ENCODE data around the gene ALK.

ALK gene

DNA sequence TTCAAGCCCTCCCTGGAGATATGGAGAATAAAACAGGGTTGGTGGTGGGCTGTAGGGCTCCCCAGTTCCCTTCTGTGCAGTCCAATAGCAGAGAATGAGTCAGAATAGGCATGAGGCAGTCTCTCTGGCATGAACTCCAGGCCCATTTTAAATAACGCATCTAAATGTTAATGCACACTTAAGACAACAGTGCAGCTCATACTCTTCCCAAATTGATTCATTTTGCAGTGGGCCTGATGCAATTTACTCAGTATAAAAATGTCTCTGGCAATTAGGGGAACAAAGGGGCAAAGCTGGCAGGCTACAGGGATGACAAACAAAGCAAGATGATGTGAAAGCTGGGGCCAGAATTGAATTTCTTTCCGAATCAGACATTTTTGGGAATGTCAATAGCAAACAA is 403.4 kb downstream of the ALK start:
- no peak for DNase-seq

DNA sequence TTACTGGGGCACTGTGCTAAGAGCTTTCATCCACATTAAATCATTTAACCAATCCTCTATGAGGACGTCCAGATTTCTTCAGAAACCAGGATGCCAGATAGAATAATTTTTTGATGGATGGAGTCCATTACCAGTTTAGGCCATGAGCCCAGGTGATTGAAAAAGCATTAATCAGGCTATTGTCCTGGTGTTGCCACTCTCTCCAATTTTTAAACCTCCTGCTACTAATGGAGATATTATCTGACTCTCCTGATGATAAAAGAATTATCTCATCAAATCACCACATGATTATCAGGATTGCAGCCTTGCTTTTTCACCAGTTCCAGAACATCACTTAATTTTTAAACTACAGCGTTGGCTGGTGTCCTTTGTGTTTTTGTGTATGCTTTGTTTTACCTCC is 404.0 kb downstream of the ALK start:
- DNase-seq, result no peak

DNA sequence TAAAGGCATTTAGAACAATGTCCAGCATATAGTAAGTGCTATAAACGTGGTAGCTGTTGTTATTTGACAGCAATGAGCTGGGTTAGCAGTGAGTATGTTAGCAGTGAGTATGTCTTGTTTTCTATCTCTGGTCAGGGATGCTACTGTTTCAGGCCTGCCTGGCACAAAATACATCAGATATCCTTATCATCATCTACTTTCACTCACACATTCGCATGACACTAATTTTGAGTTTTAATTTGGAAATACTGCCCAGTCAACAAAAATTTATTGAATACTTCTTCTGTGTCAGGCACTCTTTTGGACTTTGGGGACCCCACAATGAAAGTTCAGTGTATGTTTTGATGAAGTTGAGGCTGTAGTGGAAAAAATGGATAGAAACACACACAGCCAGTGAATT is 404.6 kb downstream of the ALK start:
- DNase-seq, result no peak

DNA sequence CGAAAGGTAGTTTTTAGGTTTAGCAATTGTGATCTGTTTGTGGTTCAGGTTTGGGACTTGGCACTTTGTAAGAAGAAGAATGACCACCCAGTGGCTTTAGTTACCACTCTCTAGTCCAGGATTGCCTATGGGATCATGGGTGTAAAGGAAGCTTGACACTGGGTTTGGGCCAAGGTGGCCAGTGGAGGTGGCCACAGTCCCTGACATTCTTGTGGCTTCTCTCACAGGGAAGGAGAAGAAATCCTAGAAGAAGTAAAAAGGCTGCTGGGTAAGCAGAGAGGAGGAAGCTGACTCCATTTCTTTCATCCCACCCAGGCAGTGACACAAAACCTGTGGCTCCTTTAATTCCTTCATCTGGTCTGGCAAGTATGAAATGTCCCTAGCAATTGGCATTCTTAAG is 411.5 kb downstream of the ALK start:
- DNase-seq, result no peak

DNA sequence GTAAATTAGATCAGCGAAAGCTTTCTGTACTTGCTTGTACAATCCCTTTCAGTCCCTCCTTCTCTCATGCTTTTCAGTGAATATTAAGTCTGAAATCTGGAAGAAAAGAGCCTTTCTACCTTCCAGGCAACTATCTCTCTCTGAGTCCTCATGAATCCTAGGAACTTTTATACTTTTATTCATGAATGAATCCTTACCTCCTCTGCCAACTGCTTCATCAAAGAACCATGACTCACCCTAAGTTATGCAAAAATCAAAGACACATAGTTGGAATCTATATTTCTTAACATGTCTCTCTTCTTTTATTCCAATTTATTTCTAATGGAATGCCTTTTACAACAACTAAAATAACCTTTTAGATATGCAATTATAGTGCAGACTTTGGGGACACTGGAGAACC is 412.0 kb downstream of the ALK start:
- DNase-seq, result no peak

DNA sequence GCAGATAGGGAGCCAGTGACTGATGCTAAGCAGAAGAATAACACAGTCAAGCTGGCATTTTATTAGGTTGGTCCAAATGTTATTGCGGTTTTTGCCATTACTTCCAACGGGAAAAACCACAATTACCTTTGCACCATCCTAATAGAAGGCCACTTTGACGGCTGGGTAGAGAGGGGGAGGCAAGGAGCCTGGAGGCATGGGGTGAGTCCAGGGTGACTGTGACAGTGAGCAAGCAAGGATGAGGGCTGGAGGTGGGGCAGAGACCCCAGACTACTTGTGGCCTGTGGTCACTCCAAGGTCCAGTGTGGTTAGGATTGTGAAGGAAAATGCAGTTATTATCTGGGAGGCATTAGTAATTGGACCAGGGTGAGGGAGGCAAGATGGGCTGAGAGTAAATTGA is 416.6 kb downstream of the ALK start:
- no peak for DNase-seq

DNA sequence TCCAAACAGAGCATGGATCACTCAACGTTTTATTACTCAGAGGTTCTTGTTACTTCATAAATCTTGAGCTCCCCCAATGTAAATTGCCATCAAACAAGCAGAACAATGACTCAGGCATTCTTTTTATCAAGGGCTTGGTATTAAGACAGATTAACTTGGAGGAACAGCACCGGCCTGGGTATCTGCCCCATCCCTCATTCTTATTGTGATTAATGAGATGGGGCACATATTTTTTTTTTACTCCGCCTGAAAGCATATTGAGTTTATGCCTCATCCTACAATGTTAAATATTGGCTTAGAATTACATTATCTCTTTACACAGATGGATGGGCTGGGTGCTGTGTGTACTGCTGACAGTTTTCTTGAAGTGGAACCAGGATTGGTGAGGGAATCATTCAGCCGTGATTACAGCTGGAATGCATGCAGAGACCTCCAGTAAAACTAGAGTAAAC is 418.9 kb downstream of the ALK start:
- no peak for DNase-seq

DNA sequence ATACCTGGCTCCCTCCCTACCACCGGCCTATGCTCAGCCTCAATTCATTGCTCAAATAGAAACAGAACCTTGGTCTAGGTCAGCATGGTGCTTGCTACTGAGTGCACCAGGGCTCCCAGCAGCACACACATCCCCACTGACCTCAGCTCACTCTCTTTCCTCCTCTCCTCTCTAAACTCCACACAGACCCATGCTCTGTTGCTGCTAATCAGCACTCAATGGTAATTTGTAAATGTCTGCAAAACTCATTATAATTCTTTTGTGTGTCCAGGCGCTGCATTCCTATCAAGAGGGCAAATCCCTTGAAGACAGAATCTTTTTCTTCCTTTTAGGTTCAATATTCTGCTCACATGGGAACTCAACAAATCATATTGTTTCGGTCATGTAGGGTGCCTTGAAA is 424.0 kb downstream of the ALK start:
- DNase-seq, result no peak

DNA sequence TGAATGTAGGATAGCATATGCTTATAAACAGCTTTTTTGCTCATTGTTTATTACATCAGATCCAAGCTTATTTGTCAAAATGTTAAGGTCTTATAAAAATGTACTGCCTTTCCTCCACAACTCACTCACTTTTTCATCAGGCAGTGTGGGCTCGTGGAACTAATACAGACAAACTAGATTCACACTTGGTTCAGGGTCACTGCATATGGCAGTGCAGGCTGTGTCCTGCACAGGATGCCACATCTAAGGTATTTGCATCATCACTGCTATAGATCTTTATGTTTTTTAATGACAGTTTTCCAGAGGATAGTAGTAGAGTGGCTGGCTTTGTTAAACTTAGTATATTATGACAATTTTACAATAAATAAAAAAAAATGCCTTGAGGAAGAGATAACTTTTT is 425.2 kb downstream of the ALK start:
- DNase-seq, result no peak

DNA sequence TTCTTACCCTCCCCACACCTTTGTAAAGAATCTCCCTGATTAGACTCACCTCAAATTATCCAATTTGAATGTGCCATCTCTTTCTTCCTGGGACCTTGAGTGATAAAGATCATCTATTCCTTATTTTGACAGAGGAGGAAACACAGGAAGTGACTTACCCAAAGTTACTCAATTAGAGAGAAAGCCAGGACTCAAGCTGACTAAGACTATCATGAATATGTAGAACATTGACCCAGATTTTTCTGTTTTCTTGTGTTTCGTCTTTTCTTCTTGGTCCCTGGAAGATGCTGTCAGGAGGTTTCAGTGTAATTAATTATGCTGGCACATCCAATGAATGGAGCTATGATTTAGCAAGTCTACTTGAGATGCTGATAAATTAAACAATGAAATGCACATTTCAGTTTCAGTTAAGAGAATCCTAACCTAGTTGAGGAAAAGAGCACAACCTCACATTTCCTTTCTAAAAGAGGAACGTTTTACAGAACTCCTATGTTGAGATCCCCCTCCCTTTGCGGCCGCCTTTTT is 425.8 kb downstream of the ALK start:
- no peak for DNase-seq

DNA sequence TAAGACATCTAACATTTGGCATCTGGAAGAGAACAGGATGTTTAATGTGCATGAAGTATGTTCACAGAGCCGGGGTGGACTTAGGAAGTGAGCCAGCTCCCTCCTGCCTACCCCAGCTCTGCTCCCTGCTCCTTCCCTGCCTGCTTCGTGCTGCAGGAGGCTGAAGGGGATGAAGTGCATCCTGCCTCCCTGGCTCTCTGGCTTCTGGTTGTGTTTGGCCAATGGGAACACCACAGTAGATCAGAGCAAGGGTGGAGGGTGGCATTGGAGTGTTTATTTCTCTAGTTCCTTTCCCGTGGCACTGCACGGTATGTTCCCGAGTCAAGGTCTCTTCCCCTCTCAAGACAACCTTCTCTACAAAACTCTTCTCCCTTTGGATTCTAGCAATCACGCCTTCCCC is 426.3 kb downstream of the ALK start:
- no peak for DNase-seq

DNA sequence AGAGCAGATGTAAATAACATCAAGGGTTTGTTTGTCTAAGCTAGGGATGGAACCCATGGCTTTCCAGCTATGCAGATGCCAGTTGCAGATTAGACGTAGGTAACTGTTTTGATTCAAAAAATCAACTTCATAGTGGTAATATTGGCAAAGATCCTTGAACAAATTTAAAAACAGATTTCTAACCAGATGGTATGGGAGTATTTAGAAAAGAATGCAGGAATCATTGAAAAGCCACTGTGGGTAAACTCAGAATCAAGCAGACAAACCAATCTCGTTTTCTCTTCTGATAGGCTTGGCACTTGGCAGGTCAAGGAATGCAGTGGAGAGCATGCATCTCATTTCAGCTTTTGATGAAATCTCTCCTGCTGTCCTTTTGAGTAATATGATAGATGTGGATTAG is 428.7 kb downstream of the ALK start:
- no peak for DNase-seq

DNA sequence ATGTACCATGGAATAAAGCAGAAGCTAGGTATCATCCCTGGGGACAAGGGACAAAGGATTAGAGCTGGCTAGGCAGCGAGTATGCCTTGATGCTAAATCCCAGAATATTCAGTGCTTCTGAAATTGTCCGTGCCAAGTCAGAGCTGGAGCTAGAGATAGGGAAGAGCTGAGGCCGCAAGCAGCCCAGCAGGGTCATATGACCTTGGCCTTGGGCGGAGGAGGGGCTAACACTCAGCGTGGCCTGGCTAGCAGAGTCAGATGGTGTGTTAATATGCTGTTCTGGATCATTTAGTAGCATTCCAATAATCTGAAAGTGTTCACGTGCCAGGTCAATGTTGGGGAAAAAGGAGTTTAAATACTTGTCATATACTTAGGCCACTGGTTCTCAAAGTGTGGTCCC is 431.3 kb downstream of the ALK start:
- no peak for DNase-seq

DNA sequence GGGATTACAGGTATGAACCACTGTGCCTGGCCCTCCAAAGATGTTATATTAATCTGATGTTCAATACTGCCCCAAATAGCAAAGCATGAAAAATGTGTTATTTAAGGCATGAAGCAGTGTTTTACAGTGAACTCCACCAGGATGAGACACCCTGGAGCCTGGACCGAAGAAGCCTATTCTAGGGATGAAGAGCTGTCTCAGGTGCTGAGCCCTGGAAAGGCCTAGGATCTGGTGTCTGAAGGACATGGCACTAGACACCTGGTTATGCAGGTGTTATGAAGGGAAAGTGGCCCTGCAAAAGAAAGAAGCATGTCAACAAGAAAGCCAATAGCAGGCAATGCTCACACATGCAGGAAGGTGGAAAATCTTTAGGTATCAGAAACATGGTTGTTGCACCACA is 431.8 kb downstream of the ALK start:
- DNase-seq, result no peak

DNA sequence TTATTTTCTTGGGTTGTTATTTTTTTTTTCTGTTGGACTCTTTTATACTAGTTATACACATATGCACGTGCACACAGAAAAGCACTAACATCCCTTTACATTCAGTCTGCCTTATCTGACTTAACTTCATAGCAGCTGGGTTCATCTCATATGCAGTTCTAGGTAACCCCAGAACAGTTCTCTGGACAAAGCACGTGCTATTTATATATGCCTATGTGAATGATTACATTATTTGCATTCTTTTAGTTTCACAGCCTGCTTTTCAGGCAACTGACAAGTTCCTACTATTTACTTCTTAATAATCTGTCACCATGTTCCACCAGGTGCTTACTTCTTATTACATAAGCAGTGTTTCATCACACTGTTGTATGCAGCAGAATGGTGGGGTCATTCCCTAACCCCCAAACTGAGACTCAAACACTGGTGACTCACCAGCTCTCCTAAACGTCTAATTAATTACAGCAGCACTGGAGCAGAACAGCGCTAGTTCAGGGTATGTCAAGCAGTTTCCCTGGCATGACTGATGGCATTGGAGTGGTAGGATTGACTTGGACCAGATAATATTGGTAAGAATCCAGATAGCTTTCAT is 433.3 kb downstream of the ALK start:
- DNase-seq, result no peak

DNA sequence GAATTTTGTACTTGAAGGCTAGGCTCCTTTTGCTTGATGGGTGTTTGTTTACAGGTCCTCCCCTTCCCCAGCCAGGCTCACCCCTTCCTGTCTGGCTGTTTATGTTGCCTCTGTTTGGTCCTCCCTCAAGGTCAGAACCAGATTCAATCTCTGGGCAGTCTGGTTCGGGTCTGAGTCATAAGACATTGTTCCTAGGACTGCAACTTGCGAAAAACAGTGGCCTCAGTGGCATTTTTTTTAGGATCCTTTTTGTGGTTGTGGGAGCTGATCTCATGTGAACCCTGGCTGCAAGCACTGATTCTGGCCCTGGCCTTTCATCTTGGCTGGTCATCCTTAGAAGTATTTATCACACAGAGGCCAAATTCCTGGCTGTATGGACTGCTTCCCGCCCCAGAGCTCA is 435.8 kb downstream of the ALK start:
- no peak for DNase-seq

DNA sequence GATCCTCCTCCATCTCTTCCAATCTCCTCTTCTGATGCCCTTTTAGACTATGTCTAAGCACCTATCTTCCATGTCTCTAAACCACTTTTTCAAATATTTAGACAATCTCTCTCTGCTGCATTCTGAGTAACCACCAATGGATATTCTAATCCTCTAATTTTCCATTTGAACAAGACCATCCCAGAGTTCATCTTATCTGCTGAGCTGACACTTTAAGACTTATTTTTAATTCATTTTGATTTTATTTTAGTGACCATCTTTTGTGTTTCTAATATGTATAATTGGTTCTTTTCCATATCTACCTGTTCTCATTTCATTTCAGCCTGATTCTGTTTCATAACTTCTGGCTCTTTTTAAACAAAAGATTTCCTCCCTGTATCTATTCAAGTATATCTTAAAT is 436.3 kb downstream of the ALK start:
- no peak for DNase-seq

DNA sequence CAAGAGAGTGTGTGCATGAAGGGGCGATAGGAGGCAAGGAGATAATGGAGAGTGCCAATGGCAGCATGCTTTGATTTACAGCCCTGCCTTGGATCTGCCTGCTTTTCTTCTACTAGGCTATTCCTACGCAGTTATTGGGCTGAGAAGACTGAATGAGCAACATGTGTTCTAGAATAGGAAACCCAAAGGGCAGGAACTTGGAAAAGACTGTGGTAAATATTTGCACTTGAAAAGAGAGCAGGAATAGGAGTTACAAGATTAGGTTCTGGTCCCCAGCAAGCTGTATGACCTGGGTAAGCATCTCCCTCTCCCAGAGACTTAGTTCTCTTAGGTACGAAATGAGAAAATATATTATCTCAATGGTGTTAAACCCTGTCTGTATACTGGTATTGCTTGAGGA is 438.5 kb downstream of the ALK start:
- DNase-seq, result no peak

DNA sequence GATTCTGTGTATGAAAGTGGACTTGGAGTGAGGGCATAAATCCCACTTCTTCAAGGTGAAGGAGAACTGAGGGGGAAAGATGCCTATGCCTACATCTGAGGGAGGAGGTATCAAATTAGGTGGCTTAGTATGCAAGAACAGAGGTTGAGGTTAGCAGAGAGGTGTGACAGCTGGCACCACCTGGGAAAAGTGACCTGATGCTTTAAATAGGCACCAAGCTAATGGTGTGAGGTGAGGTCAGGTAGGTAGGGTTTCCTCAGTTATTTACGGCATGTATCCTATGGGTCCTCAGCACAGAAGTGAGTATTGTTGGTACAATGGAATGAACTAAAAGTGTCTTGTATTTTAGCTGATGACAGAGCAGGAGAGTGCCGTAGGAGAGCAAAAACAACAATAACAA is 439.0 kb downstream of the ALK start:
- no peak for DNase-seq

DNA sequence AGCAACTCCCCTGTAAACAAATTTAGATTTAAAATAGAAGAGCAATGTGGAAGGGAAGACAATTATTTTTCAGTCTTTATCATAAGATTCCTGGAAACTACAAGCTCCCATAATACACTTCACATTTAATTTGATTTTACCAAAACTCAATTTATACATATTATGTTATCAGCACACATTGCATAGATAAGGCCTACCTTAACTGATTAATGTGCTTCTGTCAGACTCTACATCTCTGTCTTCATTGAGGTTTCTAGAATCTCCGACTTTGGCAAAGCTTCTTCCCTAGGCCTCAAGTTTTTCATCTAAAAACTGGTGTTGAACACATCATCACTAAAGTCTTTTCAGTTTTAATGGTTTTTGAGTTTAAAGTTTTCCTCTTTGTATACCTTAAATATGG is 440.1 kb downstream of the ALK start:
- DNase-seq, result no peak

DNA sequence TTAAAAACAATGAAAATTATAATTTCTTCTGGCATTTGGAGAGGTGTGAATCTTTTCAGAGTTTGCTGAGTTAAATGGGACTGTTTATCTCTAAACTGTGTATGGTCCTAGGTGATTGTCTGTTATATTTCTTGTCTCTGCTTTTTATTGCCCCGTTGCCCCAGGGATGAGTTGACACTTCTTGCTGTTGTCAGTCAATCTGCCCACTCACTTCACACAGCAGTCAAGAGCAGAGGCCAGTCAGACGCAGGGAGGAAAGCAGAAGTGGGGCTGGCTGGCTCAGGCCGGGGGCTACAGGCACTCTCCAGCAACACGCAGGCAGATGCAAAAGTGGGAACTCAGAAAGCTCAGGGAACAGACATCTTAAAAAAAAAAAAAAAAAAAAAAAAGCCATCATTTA is 441.0 kb downstream of the ALK start:
- no peak for DNase-seq

DNA sequence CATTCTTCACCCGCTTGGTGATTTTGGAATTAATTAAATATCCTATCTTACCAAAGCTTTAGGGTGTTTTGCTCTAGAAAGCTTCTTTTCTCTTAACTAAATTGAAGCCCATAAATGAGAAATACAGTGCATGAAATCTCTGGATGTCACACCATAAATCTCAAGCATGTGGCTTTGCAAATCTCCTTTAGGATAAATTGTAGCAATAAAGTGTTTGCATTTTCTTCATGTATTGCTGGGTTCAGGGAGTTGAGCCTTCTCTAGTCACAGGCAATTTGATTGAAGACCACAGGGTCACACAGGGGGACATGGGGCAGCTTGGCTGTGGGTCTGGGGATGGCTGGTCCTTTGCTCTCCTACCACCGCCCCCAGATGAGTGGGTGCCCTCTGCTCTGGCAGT is 442.0 kb downstream of the ALK start:
- no peak for DNase-seq

DNA sequence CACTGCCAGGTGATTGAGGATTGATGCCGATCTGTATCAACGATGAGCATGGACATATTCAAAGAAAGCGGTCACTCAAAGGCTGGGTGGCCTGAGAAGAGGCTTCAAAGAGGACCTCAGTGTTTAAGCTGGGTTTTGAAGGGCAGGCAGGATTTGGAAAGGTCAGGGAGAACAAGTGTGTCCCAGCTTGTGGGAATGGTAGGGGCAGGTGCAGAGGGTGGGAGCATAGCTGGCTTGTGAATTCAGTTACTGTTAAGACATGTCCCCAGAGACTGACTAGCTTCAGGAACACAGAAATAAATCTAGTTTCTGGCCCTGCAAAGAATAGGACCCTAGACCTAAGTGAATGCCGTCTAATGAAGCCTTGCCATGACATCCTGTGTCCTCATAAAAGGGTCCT is 442.7 kb downstream of the ALK start:
- DNase-seq, result no peak

DNA sequence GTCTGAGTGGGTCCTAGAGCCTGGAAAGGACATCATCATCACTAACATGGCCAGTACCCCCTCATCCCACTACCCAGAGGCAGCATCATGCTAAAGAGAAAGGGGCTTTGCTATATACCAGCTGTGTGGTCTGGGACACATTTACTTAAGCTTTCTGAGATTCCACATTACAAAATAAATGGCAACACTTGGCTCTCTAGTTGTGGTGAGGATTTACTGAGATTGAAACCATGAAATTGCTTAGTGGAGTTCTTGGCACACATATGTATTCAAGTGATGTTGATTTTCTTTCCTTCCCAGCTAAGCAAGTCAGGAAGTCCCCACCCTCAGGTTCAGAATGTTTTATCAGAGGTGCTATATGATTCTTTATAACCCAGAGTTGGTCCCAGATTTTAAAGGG is 444.2 kb downstream of the ALK start:
- DNase-seq, result no peak

DNA sequence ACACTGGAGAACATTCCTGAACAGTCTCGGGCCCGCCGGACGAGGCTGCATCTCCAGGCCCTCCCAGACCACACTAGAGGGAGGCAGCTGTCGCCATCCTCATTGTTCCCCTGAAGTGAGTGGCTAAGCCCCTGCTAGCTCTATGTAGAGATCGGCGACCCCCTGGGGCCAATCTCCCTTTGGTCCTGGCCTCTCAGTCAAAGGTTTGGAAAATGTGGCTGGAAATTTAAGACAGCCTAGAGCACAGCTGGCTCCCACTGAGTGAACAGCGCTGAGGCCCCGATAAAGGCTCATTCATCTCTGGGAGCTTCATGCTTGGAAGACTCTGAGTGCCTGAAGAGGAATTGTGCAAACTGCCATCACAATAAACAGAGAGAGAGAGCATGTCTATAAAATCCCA is 445.9 kb downstream of the ALK start:
- DNase-seq, result no peak

DNA sequence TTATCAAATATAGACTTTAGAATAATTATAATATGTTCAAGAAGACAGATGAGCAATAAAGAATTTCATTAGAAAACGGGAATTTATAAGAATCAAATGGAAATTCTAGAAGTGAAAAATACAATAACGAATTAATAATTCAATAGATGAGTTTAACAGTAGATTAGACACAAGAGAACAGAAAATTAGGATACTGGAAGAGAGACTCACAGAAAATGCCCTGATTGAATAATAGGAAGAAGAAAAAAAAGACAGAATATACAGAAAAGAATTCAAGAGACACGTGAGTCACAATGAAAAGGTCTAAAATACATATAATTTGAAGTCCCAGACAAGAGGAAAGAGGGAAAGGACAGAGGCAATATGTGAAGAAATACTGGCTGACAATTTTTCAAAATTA is 451.4 kb downstream of the ALK start:
- no peak for DNase-seq
